Mesenchymal stem cell (in vitro differentiated cells and primary cell): ENCODE results near the gene DKKL1.
"Not testable (repeated sequence)": the region's sequence is repeated elsewhere in the genome, so short reads cannot be mapped to it uniquely, and the experiment has no call there.

ENCODE experiments used
- DNase-seq: peaks from one replicate; pipeline ENCODE4 v3.0.0-alpha.2; 2013
- H2AFZ ChIP-seq: one replicate; pipeline ENCODE4 v1.6.1; 2013; ENCODE audit warnings: low read depth, mild to moderate bottlenecking, control low read depth, inconsistent platforms, low read length, moderate library complexity
- H2AK5ac ChIP-seq: 2 replicates; pipeline ENCODE4 v1.6.1; 2013; ENCODE audit warnings: low read length, moderate library complexity, mild to moderate bottlenecking, inconsistent platforms; ENCODE audit not compliant: severe bottlenecking
- H2BK120ac ChIP-seq: one replicate; pipeline ENCODE4 v1.6.1; 2013; ENCODE audit warnings: low read depth, mild to moderate bottlenecking, inconsistent platforms, low read length, moderate library complexity
- H2BK12ac ChIP-seq, 2 experiments: one replicate each; pipeline ENCODE4 v1.6.1; 2013; ENCODE audit warnings: inconsistent platforms in 2 of 2, low read length in 2 of 2, mild to moderate bottlenecking in 2 of 2, moderate library complexity in 2 of 2, control low read depth in 1 of 2
- H2BK15ac ChIP-seq: one replicate; pipeline ENCODE4 v1.6.1; 2013; ENCODE audit warnings: mild to moderate bottlenecking, low read depth, inconsistent platforms; ENCODE audit not compliant: poor library complexity, severe bottlenecking
- H2BK5ac ChIP-seq: 2 replicates; pipeline ENCODE4 v1.6.1; 2013; ENCODE audit warnings: low read depth, mild to moderate bottlenecking, low read length, control low read depth, inconsistent platforms; ENCODE audit not compliant: poor library complexity, severe bottlenecking
- H3K14ac ChIP-seq, 2 experiments: one replicate each; pipeline ENCODE4 v1.6.1; 2013; ENCODE audit warnings: inconsistent platforms in 2 of 2, low read length in 2 of 2, control low read depth in 1 of 2, mild to moderate bottlenecking in 1 of 2, moderate library complexity in 1 of 2
- H3K18ac ChIP-seq, 2 experiments: one replicate each; pipeline ENCODE4 v1.6.1; 2013; ENCODE audit warnings: inconsistent platforms in 2 of 2, low read length in 2 of 2, control low read depth in 1 of 2, low read depth in 1 of 2, mild to moderate bottlenecking in 1 of 2
- H3K23ac ChIP-seq, 2 experiments: one replicate each; pipeline ENCODE4 v1.6.1; 2013; ENCODE audit warnings: inconsistent platforms in 2 of 2, low read length in 2 of 2, mild to moderate bottlenecking in 2 of 2, moderate library complexity in 2 of 2, control low read depth in 1 of 2
- H3K27ac ChIP-seq: 2 replicates; pipeline ENCODE4 v1.5.1; 2013; ENCODE audit warnings: mild to moderate bottlenecking, moderate library complexity, low read length, control low read depth, inconsistent platforms; ENCODE audit not compliant: poor library complexity, severe bottlenecking
- H3K27me3 ChIP-seq, 2 experiments: 2 replicates each; pipeline versions ENCODE4 v1.6.1 to v1.7.0; 2013; ENCODE audit warnings: low read length in 2 of 2, mild to moderate bottlenecking in 2 of 2, moderate library complexity in 2 of 2, control low read depth in 1 of 2, inconsistent platforms in 1 of 2; ENCODE audit not compliant: control insufficient read depth in 1 of 2, insufficient read depth in 1 of 2
- H3K36me3 ChIP-seq, 2 experiments: 2 replicates each; pipeline versions ENCODE4 v1.6.1 to v1.7.0; 2013; ENCODE audit warnings: low read length in 2 of 2, control low read depth in 1 of 2, inconsistent platforms in 1 of 2, low read depth in 1 of 2, mild to moderate bottlenecking in 1 of 2; ENCODE audit not compliant: insufficient read depth in 2 of 2, control insufficient read depth in 1 of 2
- H3K4ac ChIP-seq, 2 experiments: one replicate each; pipeline ENCODE4 v1.6.1; 2013; ENCODE audit warnings: inconsistent platforms in 2 of 2, low read length in 2 of 2, mild to moderate bottlenecking in 2 of 2, moderate library complexity in 2 of 2, control low read depth in 1 of 2, low read depth in 1 of 2
- H3K4me1 ChIP-seq: 2 replicates; pipeline ENCODE4 v1.6.1; 2013; ENCODE audit warnings: low read depth, low read length, control low read depth; ENCODE audit not compliant: control insufficient read depth, insufficient read depth
- H3K4me2 ChIP-seq: 2 replicates; pipeline ENCODE4 v1.6.1; 2013; ENCODE audit warnings: low read length, mild to moderate bottlenecking, inconsistent platforms; ENCODE audit not compliant: poor library complexity, severe bottlenecking
- H3K4me3 ChIP-seq, 2 experiments: 2 replicates each; pipeline versions ENCODE4 v1.5.1 to v1.7.0; 2013; ENCODE audit warnings: low read length in 2 of 2, mild to moderate bottlenecking in 2 of 2, control low read depth in 1 of 2, low read depth in 1 of 2; ENCODE audit not compliant: insufficient read depth in 1 of 2
- H3K79me1 ChIP-seq: replicated peaks from 2 replicates; pipeline ENCODE4 v1.6.1; 2013; ENCODE audit warnings: mild to moderate bottlenecking, control low read depth, low read length, inconsistent platforms; ENCODE audit not compliant: poor library complexity, severe bottlenecking
- H3K9ac ChIP-seq: 2 replicates; pipeline ENCODE4 v1.7.0; 2013; ENCODE audit warnings: mild to moderate bottlenecking, low read length, moderate library complexity
- H3K9me3 ChIP-seq: 2 replicates; pipeline ENCODE4 v1.7.0; 2013; ENCODE audit warnings: mild to moderate bottlenecking, low read length; ENCODE audit not compliant: control insufficient read depth
- H4K8ac ChIP-seq: one replicate; pipeline ENCODE4 v1.6.1; 2013; ENCODE audit warnings: inconsistent platforms, mild to moderate bottlenecking, low read length, moderate library complexity
- H4K91ac ChIP-seq: one replicate; pipeline ENCODE4 v1.6.1; 2013; ENCODE audit warnings: mild to moderate bottlenecking, low read length, inconsistent platforms
- WGBS: methylation state at CpG from one replicate; pipeline ENCODE4 v1.1.7; 2013; ENCODE audit warnings: mixed read lengths; 5-methylcytosine and 5-hydroxymethylcytosine counted together

Gene DKKL1

DNA sequence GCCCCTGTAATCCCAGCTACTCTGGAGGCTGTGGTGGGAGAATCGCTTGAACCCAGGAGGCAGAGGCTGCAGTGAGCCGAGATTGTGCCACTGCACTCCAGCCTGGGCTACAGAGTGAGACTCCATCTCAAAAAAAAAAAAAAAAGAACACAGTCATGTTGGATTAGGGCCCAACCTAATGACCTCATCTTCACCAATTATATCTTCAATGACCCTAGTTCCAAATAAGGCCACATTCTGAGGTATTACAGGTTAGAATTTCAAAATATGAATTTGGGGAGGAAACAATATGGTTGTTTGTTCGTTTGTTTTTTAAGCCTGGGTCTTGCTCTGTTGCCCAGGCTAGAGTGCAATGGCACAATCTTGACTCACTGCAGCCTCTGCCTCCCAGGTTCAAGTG lies 9.5 kb downstream of the DKKL1 start:
- H4K91ac ChIP-seq, H3K9ac ChIP-seq, H3K4me3 ChIP-seq, H2AFZ ChIP-seq, H3K27ac ChIP-seq, H3K18ac ChIP-seq, H2BK5ac ChIP-seq, H3K36me3 ChIP-seq, H3K4me1 ChIP-seq, H2BK12ac ChIP-seq, H3K23ac ChIP-seq, DNase-seq, H2AK5ac ChIP-seq, H4K8ac ChIP-seq, H3K4me2 ChIP-seq, H3K79me1 ChIP-seq, H2BK15ac ChIP-seq, H3K14ac ChIP-seq, H3K4ac ChIP-seq, H2BK120ac ChIP-seq: not testable (repeated sequence)
- Histone ChIP-seq H3K27me3 (peaks cover 9 to 14% of the 10 kb centered on the region in 2 experiments), H3K9me3 (peaks cover 23% of the 10 kb centered on the region)
- 80% methylated on average over 3 of the region's 3 CpGs for WGBS

DNA sequence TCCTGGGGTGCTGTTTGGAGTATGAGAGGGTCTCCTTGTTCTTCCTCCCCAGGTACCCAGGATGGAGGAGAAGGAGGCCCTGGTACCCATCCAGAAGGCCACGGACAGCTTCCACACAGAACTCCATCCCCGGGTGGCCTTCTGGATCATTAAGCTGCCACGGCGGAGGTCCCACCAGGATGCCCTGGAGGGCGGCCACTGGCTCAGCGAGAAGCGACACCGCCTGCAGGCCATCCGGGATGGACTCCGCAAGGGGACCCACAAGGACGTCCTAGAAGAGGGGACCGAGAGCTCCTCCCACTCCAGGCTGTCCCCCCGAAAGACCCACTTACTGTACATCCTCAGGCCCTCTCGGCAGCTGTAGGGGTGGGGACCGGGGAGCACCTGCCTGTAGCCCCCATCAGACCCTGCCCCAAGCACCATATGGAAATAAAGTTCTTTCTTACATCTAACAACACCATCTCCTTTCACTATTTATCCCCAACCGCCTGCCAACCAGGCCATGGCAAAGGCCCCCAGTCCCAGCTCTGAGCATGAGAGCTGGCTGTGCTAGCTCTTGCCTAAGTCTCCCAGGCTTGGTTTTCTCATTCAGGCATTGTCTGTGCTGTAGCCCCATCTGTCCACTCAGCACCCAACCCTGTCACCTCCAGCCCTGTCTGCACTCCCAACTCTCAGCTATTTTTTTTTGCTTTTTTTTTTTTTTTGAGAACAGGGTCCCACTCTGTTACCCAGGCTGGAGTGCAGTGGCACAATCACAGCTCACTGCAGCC lies 11.2 kb downstream of the DKKL1 start:
- Histone ChIP-seq H2AFZ (no peak overlapping the region), H2AK5ac (no peak overlapping the region), H4K8ac (no peak overlapping the region), H3K4me3 (no peak overlapping the region), H2BK5ac (no peak overlapping the region), H2BK12ac (no peak overlapping the region), H3K4me1 (no peaks in the 10 kb centered on the region), H3K27me3 (peaks cover 9 to 14% of the 10 kb centered on the region in 2 experiments), H3K4ac (no peak overlapping the region), H3K23ac (no peak overlapping the region), H2BK15ac (no peak overlapping the region), H3K18ac (no peak overlapping the region), H3K4me2 (no peak overlapping the region), H3K27ac (no peak overlapping the region), H4K91ac (no peak overlapping the region), H3K14ac (no peak overlapping the region), H3K36me3 (no peaks in the 10 kb centered on the region), H3K9me3 (peaks cover 10% of the 10 kb centered on the region), H3K79me1 (no peaks in the 10 kb centered on the region), H3K9ac (no peak overlapping the region), H2BK120ac (no peak overlapping the region)
- 86% methylated on average over 16 of the region's 16 CpGs for WGBS
- no peak for DNase-seq

DNA sequence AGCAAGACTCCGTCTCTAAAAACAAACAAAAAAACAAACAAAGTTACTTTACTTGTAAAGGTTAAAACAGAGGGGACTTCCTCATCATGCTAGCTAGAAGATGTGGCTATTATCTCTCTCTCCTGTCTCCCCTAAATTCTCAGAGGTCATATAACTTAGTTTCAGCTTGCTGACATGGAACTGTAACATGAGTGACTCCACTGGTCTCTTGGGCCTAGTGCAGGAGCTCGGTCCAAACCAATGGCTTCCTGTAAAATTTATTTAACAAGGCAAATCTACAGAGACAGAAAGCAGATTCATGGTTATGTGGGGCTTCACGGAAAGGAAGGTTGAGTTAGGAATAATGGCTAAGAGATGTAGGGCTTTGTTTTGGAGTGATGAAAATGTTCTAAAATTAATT lies 14.8 kb downstream of the DKKL1 start:
- H2BK12ac ChIP-seq, result no peak overlapping the region
- H4K91ac ChIP-seq, result no peak overlapping the region
- peaks cover 17% of the 10 kb centered on the region for H3K9me3 ChIP-seq
- no peak overlapping the region for H3K27ac ChIP-seq
- no peak overlapping the region for H2BK120ac ChIP-seq
- H2BK5ac ChIP-seq, result no peak overlapping the region
- DNase-seq, result no peak
- H3K18ac ChIP-seq, result no peak overlapping the region
- H3K9ac ChIP-seq, result no peak overlapping the region
- H2AFZ ChIP-seq, result no peak overlapping the region
- H3K4ac ChIP-seq, result no peak overlapping the region
- no peak overlapping the region for H3K4me3 ChIP-seq
- no peaks in the 10 kb centered on the region for H3K36me3 ChIP-seq
- H3K27me3 ChIP-seq, result peaks cover 11 to 14% of the 10 kb centered on the region in 2 experiments
- no peaks in the 10 kb centered on the region for H3K4me1 ChIP-seq
- H3K4me2 ChIP-seq, result no peak overlapping the region
- 62% methylated on average over 3 of the region's 3 CpGs for WGBS
- H2BK15ac ChIP-seq, result no peak overlapping the region
- no peak overlapping the region for H4K8ac ChIP-seq
- no peak overlapping the region for H3K14ac ChIP-seq
- no peak overlapping the region for H2AK5ac ChIP-seq
- no peaks in the 10 kb centered on the region for H3K79me1 ChIP-seq
- no peak overlapping the region for H3K23ac ChIP-seq

DNA sequence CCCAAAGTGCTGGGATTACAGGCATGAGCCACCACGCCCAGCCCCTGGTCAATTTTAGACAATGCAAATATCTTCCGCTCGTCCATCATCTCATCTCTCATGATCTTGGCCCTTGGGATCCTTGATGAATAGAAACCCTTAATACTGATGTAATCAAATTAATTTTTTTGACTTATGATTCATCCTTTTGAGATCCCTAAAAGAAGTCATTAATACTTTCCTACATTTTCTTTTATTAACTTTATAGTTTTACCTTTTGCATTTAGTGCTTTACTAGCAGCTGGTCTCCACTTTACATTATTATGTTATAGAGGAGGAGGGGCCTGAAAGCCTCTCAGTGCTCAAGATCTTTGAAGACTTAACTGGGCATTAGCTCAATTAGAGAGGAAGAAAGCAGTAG lies 16.7 kb downstream of the DKKL1 start:
- H3K23ac ChIP-seq, result no peak overlapping the region
- H3K4me3 ChIP-seq, result no peak overlapping the region
- H3K4me1 ChIP-seq, result no peaks in the 10 kb centered on the region
- DNase-seq, result no peak
- H4K91ac ChIP-seq, result no peak overlapping the region
- H3K36me3 ChIP-seq, result no peaks in the 10 kb centered on the region
- peaks cover 9 to 10% of the 10 kb centered on the region in 2 experiments for H3K27me3 ChIP-seq
- H3K27ac ChIP-seq, result no peak overlapping the region
- no peak overlapping the region for H3K9ac ChIP-seq
- H2AK5ac ChIP-seq, result no peak overlapping the region
- peaks cover 22% of the 10 kb centered on the region for H3K9me3 ChIP-seq
- H2BK5ac ChIP-seq, result no peak overlapping the region
- H3K4ac ChIP-seq, result no peak overlapping the region
- H3K18ac ChIP-seq, result no peak overlapping the region
- H3K14ac ChIP-seq, result no peak overlapping the region
- 71% methylated on average over 1 of the region's 3 CpGs for WGBS
- no peak overlapping the region for H2BK120ac ChIP-seq
- no peaks in the 10 kb centered on the region for H3K79me1 ChIP-seq
- H2AFZ ChIP-seq, result no peak overlapping the region
- no peak overlapping the region for H2BK15ac ChIP-seq
- H2BK12ac ChIP-seq, result no peak overlapping the region
- no peak overlapping the region for H3K4me2 ChIP-seq
- H4K8ac ChIP-seq, result no peak overlapping the region
